PC-9 (cell line): ENCODE results near the gene PCBP2. TPM values are rescaled to one million over a fixed set of nuclear protein-coding genes. Genes with fewer than 3 reads are reported as not detected.

Experiments used
- BruUV-seq: library from RNA; stranded (reverse); fragments of 400-500 nt; replicated peaks from 2 replicates; lab custom pipeline; 2021; lab: Mats Ljungman, UMichigan
- CTCF ChIA-PET: fragments of 300-600 bp; sonication (Branson Sonifier 250); formaldehyde crosslinking; loops from one replicate; lab custom pipeline; 2022; ENCODE audit warnings: antibody characterized with exemption; lab: Charles Lee
- POLR2A ChIA-PET: fragments of 300-600 bp; sonication (Branson Sonifier 250); formaldehyde crosslinking; loops from one replicate; lab custom pipeline; 2022; ENCODE audit warnings: antibody characterized with exemption; ENCODE audit not compliant: unreplicated experiment; lab: Charles Lee
- DNase-seq, 2 experiments: peaks; one replicate each; pipeline versions ENCODE4 v3.0.0 to v3.0.0-alpha.2; 2015 to 2022; ENCODE audit warnings: mixed read lengths in 1 of 2
- H2AFZ ChIP-seq: fragments of 200-600 bp; sonication (generic); 2 replicates; pipeline ENCODE4 v1.8.1; 2017; ENCODE audit warnings: antibody characterized with exemption
- H3F3A ChIP-seq: fragments of 200-600 bp; sonication (generic); 2 replicates; pipeline ENCODE4 v1.8.1; 2017; ENCODE audit warnings: antibody characterized with exemption, mild to moderate bottlenecking, low read depth; ENCODE audit not compliant: insufficient read depth
- H3K27ac ChIP-seq: fragments of 200-600 bp; sonication (generic); 2 replicates; pipeline ENCODE4 v1.6.1; 2016; ENCODE audit warnings: mixed run types
- H3K27me3 ChIP-seq: fragments of 200-600 bp; sonication (generic); 2 replicates; pipeline ENCODE4 v1.6.1; 2016; ENCODE audit warnings: low read depth, mixed run types; ENCODE audit not compliant: insufficient read depth
- H3K36me3 ChIP-seq: fragments of 200-600 bp; sonication (generic); 2 replicates; pipeline ENCODE4 v1.6.1; 2016; ENCODE audit warnings: low read depth, mixed run types
- H3K4me1 ChIP-seq: fragments of 200-600 bp; sonication (generic); replicated peaks from 2 replicates; pipeline ENCODE4 v1.6.1; 2016; ENCODE audit warnings: mixed run types; ENCODE audit not compliant: insufficient read depth
- H3K4me2 ChIP-seq: fragments of 200-600 bp; sonication (generic); 2 replicates; pipeline ENCODE4 v1.6.1; 2017; ENCODE audit warnings: mixed run types
- H3K4me3 ChIP-seq: fragments of 200-600 bp; sonication (generic); 2 replicates; pipeline ENCODE4 v1.6.1; 2016; ENCODE audit warnings: mixed run types
- H3K79me2 ChIP-seq: fragments of 200-600 bp; sonication (generic); 2 replicates; pipeline ENCODE4 v1.6.1; 2017; ENCODE audit warnings: low read depth, mixed run types
- H3K9me2 ChIP-seq: fragments of 200-600 bp; sonication (generic); 2 replicates; pipeline ENCODE4 v1.8.1; 2017; ENCODE audit warnings: mild to moderate bottlenecking; ENCODE audit not compliant: insufficient read depth
- H3K9me3 ChIP-seq: fragments of 200-600 bp; sonication (generic); 2 replicates; pipeline ENCODE4 v1.8.1; 2016; ENCODE audit warnings: low read depth; ENCODE audit not compliant: insufficient read depth
- H4K20me1 ChIP-seq: fragments of 200-600 bp; sonication (generic); 2 replicates; pipeline ENCODE4 v1.8.1; 2017; ENCODE audit not compliant: insufficient read depth
- EZH2 ChIP-seq: fragments of 200-600 bp; sonication (generic); IDR thresholded peaks from 2 replicates; pipeline ENCODE4 v1.8.0; 2017; ENCODE audit warnings: antibody characterized with exemption, low read depth
- intact Hi-C: fragments of 100-400 bp; cut with micrococcal nuclease; formaldehyde crosslinking; loops from one replicate; pipeline ENCODE4 v1.10.0; 2022; ENCODE audit not compliant: unreplicated experiment
- total RNA-seq: library from RNA; stranded (reverse); gene quantifications from 2 replicates; pipeline ENCODE4 v1.2.3, GENCODE V29; 2021
- TF ChIP-seq, protein P1 (sequence below): fragments of 200-600 bp; sonication (generic); conservative IDR thresholded peaks from 2 replicates; pipeline ENCODE4 v1.6.1; 2017; ENCODE audit warnings: mixed run types, antibody characterized with exemption, mild to moderate bottlenecking, moderate library complexity

The PCBP2 gene
- total RNA-seq, 1 experiment from 2014 or later = 833 TPM

DNA sequence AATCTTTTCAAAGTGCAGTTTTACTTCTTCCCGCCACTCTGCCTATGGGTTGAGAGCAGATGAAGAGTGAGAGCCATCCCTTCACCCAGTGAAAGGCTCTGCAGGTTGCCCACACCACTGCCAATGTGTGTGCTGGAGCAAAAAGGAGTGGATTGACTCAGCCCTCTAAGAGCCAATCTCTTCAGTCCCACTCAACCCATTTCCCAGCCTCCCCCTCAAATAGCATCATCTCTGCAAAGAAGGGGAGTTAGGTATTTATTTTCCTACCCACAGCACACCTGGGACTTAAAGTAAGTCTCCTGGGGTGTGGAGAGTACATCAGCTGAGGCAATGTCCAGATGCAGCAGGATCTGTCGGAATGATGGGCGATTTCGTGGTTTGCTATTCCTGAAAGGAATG is 32.1 kb downstream of the PCBP2 start:
- Histone ChIP-seq H2AFZ (no peak overlapping the region), H3K36me3 (peaks cover 9% of the 10 kb centered on the region), H3K9me3 (no peaks in the 10 kb centered on the region), H3F3A (peaks cover 63% of the 10 kb centered on the region), H3K4me1 (no peaks in the 10 kb centered on the region), H3K9me2 (no peaks in the 10 kb centered on the region), H3K79me2 (peaks cover 5% of the 10 kb centered on the region; the same call in 1 of the 2 replicates), H3K4me2 (no peak overlapping the region), H3K27ac (no peak overlapping the region), H3K27me3 (no peaks in the 10 kb centered on the region), H4K20me1 (peaks cover 39% of the 10 kb centered on the region), H3K4me3 (no peak overlapping the region)
- no peak for DNase-seq
- ChIA-PET CTCF (interaction anchor here (0.9 kb wide), 1 partner anchor 163 kb away, joined by 3 read pairs; the partner anchor contains the start of gene AAAS), POLR2A (interaction anchor here (0.7 kb wide), 2 partner anchors 8 to 139 kb away, joined by 3 to 5 read pairs; no protein-coding TSS in a partner anchor)
- intact Hi-C loops = no loop called here
- TF ChIP-seq EZH2 = no peak
- TF ChIP-seq, protein P1, sequence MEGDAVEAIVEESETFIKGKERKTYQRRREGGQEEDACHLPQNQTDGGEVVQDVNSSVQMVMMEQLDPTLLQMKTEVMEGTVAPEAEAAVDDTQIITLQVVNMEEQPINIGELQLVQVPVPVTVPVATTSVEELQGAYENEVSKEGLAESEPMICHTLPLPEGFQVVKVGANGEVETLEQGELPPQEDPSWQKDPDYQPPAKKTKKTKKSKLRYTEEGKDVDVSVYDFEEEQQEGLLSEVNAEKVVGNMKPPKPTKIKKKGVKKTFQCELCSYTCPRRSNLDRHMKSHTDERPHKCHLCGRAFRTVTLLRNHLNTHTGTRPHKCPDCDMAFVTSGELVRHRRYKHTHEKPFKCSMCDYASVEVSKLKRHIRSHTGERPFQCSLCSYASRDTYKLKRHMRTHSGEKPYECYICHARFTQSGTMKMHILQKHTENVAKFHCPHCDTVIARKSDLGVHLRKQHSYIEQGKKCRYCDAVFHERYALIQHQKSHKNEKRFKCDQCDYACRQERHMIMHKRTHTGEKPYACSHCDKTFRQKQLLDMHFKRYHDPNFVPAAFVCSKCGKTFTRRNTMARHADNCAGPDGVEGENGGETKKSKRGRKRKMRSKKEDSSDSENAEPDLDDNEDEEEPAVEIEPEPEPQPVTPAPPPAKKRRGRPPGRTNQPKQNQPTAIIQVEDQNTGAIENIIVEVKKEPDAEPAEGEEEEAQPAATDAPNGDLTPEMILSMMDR = no peak
- BruUV-seq = TSS peak; percentile 7

DNA sequence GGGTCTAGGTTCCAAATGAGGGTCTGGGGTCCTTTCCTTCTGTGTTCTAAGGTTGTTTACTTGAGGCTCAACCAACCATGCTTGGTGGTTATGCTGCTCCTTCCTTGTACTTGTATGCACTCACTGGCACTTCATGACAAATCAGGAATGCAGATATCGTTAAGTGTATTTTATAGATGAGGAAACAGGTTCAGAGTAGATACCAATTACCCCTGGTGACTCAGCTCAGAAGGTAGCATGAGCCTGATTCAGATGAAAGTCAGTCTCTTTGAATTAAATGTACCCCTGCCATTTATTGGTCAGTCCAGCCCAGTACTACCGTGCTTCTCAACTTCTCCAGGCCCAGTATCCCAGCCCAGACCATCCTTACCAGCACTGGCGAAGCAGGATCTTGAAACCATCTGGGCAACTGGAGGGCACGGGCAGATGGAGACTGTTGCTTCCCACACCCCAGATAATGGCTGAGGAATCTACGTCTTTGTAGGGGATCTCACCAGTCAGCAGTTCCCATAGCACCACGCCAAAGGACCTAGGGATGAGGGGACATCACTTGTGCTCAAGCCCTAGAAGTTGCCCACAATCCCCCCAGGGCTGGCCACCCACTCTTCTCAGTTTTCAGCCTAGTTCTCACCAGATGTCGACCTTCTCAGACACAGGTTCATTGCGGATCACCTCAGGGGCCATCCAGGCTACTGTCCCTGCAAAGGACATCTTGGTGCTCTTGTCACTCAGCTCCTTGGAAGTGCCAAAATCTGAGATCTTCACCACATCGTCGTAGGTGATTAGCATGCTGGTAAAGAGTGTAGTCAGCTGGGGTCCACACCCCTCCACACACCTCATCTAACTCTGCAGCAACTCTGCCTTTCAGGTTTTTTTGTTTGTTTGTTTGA is 33.0 kb downstream of the PCBP2 start:
- Histone ChIP-seq H3K4me2 (no peak overlapping the region), H3F3A (peaks cover 59% of the 10 kb centered on the region), H3K27me3 (no peaks in the 10 kb centered on the region), H3K4me3 (no peak overlapping the region), H4K20me1 (peaks cover 30% of the 10 kb centered on the region), H3K4me1 (no peaks in the 10 kb centered on the region), H3K9me3 (no peaks in the 10 kb centered on the region), H3K79me2 (no peaks in the 10 kb centered on the region), H3K36me3 (no peaks in the 10 kb centered on the region), H2AFZ (no peak overlapping the region), H3K9me2 (no peaks in the 10 kb centered on the region), H3K27ac (no peak overlapping the region)
- ChIA-PET CTCF (no interaction called here), POLR2A (interaction anchor here (0.7 kb wide), 1 partner anchor 139 kb away, joined by 3 read pairs; no protein-coding TSS in a partner anchor)
- DNase-seq = peak in 1 of 2 experiments; percentile 68
- no TSS peak for BruUV-seq
- intact Hi-C loops = no loop called here
- TF ChIP-seq EZH2 = no peak
- TF ChIP-seq, protein P1 = no peak

DNA sequence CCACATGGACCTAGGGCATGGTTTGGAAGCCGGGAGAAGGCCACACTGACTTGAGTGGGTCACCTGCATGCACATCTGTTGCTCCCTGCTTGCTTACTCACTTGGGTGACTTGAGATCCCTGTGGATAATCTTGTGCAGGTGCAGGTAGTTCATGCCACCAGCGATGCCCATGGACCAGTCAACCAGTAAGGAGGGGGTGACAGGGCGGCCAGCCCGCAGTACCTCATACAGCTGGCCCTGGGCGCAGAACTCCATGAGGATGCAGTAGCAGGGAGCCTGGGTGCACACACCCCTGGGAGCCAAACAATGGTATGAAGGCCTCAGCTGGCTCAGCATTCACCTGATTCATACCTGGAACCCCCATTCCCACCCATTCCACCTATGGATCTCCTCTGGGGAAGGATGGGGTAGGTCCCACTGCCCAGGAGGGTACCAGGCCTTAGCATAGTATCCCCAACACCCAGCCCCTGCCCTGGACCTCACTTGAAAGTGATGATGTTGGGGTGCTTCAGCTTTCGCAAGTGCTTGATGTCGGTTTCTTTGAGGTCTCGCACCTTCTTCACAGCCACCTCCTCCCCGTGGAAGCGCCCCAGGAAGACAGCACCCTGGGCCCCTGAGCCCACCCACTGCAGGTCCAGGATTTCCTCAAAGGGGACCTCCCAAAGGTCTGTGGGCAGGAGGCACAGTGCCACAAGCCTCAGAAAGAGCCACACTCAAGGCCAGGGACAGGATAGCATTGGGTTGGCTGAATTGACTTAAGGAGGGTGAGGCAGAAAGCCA is 34.2 kb downstream of the PCBP2 start:
- intact Hi-C loops = no loop called here
- Histone ChIP-seq H3K4me1 (no peaks in the 10 kb centered on the region), H3K4me3 (no peak overlapping the region), H4K20me1 (peaks cover 23% of the 10 kb centered on the region), H3K27ac (no peak overlapping the region), H3K27me3 (no peaks in the 10 kb centered on the region), H3K9me2 (no peaks in the 10 kb centered on the region), H3K79me2 (no peaks in the 10 kb centered on the region), H3K4me2 (no peak overlapping the region), H3K9me3 (no peaks in the 10 kb centered on the region), H2AFZ (no peak overlapping the region), H3K36me3 (no peaks in the 10 kb centered on the region), H3F3A (peaks cover 47% of the 10 kb centered on the region)
- TF ChIP-seq, protein P1 = no peak
- TF ChIP-seq EZH2 = no peak
- ChIA-PET CTCF (no interaction called here), POLR2A (interaction anchor here (0.5 kb wide), 1 partner anchor 9 kb away, joined by 16 read pairs; no protein-coding TSS in a partner anchor)
- BruUV-seq = no TSS peak
- DNase-seq = peak in 1 of 2 experiments; percentile 34
